HG02970 (cell line): ENCODE measurements around the gene NELFA.

Experiments
- ATAC-seq: cut with Tn5 transposase; IDR thresholded peaks from one replicate; pipeline ENCODE4 v1.9.1; 2021; ENCODE audit warnings: mild to moderate bottlenecking, moderate library complexity, moderate number of reproducible peaks; ENCODE audit not compliant: unreplicated experiment, low FRiP score

Gene NELFA

GRCh38 chr4:1945124-1945895 is 63.5 kb downstream of the NELFA start:
- ATAC-seq, result no peak

GRCh38 chr4:1943928-1944327 is 64.8 kb downstream of the NELFA start:
- ATAC-seq, result no peak

GRCh38 chr4:1940566-1940965 is 68.2 kb downstream of the NELFA start:
- ATAC-seq, result no peak

- no peak for ATAC-seq
These were observed 68.9 kb downstream of the NELFA start for GRCh38 chr4:1939664-1940509.

- no peak for ATAC-seq
These were observed 70.7 kb downstream of the NELFA start for GRCh38 chr4:1938027-1938426.

GRCh38 chr4:1937550-1937949 is 71.2 kb downstream of the NELFA start:
- no peak for ATAC-seq

GRCh38 chr4:1933700-1934099 is 75.1 kb downstream of the NELFA start:
- no peak for ATAC-seq

GRCh38 chr4:1932736-1933135 is 76.0 kb downstream of the NELFA start:
- no peak for ATAC-seq
